ENCODE results near the gene EDAR.

DNA sequence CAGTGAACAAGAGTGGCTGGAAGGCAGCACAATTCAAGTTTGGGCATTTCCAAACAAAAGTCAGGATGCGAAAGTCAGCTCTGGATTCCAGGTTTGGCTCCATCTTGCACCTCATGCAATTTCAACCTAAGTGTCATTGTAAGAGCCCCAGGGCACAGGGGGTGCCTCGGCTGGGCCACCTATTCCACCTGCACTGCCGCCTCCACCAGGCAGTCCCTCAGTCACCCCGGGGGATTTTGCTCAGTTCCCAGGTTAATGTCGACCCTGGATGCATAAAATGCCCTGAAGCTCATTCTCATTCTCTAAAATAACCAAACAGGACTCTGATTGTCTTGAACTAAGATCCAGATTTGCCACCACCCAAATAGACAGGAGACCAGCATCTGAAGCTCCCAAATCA, 77.6 kb downstream of the EDAR start:
- TF ChIP-seq, protein P1, sequence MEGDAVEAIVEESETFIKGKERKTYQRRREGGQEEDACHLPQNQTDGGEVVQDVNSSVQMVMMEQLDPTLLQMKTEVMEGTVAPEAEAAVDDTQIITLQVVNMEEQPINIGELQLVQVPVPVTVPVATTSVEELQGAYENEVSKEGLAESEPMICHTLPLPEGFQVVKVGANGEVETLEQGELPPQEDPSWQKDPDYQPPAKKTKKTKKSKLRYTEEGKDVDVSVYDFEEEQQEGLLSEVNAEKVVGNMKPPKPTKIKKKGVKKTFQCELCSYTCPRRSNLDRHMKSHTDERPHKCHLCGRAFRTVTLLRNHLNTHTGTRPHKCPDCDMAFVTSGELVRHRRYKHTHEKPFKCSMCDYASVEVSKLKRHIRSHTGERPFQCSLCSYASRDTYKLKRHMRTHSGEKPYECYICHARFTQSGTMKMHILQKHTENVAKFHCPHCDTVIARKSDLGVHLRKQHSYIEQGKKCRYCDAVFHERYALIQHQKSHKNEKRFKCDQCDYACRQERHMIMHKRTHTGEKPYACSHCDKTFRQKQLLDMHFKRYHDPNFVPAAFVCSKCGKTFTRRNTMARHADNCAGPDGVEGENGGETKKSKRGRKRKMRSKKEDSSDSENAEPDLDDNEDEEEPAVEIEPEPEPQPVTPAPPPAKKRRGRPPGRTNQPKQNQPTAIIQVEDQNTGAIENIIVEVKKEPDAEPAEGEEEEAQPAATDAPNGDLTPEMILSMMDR (conservative IDR thresholded peaks at IDR 0.05 in 1 of 2, IDR thresholded peaks at IDR 0.05 in 1 of 2; ENCODE audit: extremely low read depth in 1 of 2, insufficient read depth in 1 of 2, low read depth in 1 of 2, low read length in 2 of 2), result no peak
- no peak for TF ChIP-seq EZH2 (IDR thresholded peaks at IDR 0.05; ENCODE audit: borderline replicate concordance, low read length)
